Activated B cell treated with CpG ODN at 0.5 μM for 24 hours (primary cell): ENCODE measurements around the gene RNLS. TPM values are rescaled to one million over a fixed set of nuclear protein-coding genes. Genes with fewer than 3 reads are reported as not detected.
A peak's percentile ranks its signal among the peaks of the same experiment; 100 is the strongest.

ENCODE experiments used
- ATAC-seq: fragments of 200-7000 bp; cut with Tn5 transposase; one replicate; pipeline ENCODE4 v1.10.0; 2021; ENCODE audit warnings: low read depth, mild to moderate bottlenecking, moderate library complexity
- CTCF ChIA-PET: fragments of 350-600 bp; sonication (Branson Sonifier 250); formaldehyde crosslinking; loops from one replicate; lab custom pipeline; 2021; ENCODE audit warnings: antibody characterized with exemption; lab: Charles Lee
- POLR2A ChIA-PET: fragments of 350-600 bp; sonication (Branson Sonifier 250); formaldehyde crosslinking; loops from one replicate; lab custom pipeline; 2021; ENCODE audit warnings: antibody characterized with exemption; lab: Charles Lee
- DNase-seq: peaks from one replicate; pipeline ENCODE4 v3.0.0; 2022
- H3K27ac Mint-ChIP-seq: one replicate; pipeline ENCODE4 v1.8.0; 2020; ENCODE audit warnings: mixed read lengths
- H3K27me3 Mint-ChIP-seq: one replicate; pipeline ENCODE4 v1.8.0; 2021; ENCODE audit warnings: mixed read lengths
- H3K36me3 Mint-ChIP-seq: one replicate; pipeline ENCODE4 v1.8.0; 2021; ENCODE audit warnings: low read depth, mixed read lengths
- H3K4me1 Mint-ChIP-seq: one replicate; pipeline ENCODE4 v1.8.0; 2021; ENCODE audit warnings: mixed read lengths
- H3K4me3 Mint-ChIP-seq: one replicate; pipeline ENCODE4 v1.8.0; 2020; ENCODE audit warnings: mild to moderate bottlenecking, mixed read lengths
- H3K9me3 Mint-ChIP-seq: one replicate; pipeline ENCODE4 v1.8.0; 2020; ENCODE audit warnings: mixed read lengths
- CTCF ChIP-seq: fragments of 200-600 bp; IDR thresholded peaks from one replicate; pipeline ENCODE4 v1.8.0; 2022; ENCODE audit warnings: antibody characterized with exemption, mild to moderate bottlenecking
- intact Hi-C: fragments of 100-400 bp; cut with micrococcal nuclease; formaldehyde crosslinking; loops from one replicate; pipeline ENCODE4 v1.15.1; 2024
- total RNA-seq: library from RNA; stranded (reverse); gene quantifications from 2 replicates; pipeline ENCODE4 v1.2.3, GENCODE V29; 2022

RNLS gene
- total RNA-seq, 1 donor from 2014 or later: 5.7 TPM

DNA sequence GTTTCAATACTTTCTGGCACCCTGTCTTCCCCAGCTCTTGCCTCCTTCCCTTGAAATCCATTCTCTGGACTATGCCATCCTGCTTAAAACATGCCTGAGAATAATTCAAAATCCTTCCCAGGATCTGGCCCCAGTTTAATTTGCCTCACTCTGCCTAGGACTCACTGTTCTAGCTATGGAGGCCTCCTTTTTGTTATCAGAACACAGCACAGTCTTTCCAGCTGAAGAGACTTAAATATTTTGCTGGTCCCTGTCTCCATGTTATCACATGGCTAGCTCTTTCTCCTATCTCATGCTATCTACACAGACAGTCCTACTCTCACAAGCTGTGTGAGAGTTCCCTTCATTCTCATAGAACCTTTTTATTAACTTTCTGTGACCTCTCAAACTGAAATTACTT lies 194.8 kb downstream of the RNLS start:
- peaks cover 1% of the 10 kb centered on the region for H3K36me3 Mint-ChIP-seq
- ChIA-PET POLR2A (interaction anchor here (0.5 to 7.8 kb wide), 6 partner anchors 22 to 526 kb away, joined by 3 to 220 read pairs (median 9); partner anchors contain the start of genes KLLN and PTEN), CTCF (interaction anchor here (0.6 to 5.5 kb wide), 28 partner anchors 9 to 537 kb away, joined by 3 to 112 read pairs (median 6); partner anchors contain the start of genes KLLN, PTEN and RNLS)
- H3K9me3 Mint-ChIP-seq: no peaks in the 10 kb centered on the region
- ATAC-seq: no peak
- no peak overlapping the region for H3K4me3 Mint-ChIP-seq
- no peak for TF ChIP-seq CTCF
- intact Hi-C loops: loop anchor here (2.0 to 10.0 kb wide), 7 partner anchors 164 to 1416 kb away; partner anchors contain the start of gene PAPSS2
- H3K27me3 Mint-ChIP-seq: no peaks in the 10 kb centered on the region
- H3K4me1 Mint-ChIP-seq: peaks cover 36% of the 10 kb centered on the region
- no peak for DNase-seq
- no peak overlapping the region for H3K27ac Mint-ChIP-seq

DNA sequence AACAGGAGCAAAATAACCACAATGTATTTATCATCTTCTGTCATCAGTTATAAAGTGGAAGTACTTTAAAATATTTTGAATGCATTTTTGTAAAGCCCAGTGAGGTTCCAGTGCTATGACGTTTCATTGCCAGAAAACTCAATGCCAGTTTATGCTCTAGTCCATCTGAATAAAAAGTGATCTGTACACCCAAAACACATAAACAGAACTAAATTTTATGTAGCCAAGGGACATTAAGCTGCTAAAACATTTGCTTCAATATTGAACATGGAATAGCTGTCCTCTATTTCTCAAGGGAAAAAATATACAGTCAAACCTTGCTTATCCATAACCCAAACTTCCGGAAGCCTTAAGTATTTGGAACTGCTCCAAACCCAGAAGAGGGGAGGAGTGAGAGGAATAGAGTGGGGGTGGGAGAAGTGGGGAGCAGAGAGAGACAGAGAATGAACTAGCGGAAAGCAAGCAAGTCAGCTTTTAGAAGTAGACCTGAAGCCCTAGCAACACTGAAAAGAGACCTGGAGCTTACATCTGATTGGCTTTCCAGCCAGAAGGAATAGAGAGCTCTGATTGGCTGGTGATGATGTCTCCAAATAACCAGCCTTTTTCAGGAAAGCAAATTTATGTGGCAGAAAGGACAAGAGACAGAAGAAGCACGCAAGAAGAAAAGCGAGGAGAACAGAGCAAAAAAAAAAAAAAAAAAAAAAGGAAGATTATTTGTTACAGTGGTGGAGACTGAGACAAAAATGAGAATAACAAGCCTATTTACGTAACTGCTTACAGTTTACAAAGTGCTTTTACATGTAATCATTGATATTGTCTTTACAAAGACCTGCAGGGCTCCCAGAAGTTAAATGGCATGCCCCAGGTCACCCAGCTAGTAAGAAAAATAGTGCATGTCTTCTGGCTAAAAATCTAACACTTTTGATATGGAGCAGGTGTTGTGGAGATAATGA lies 196.0 kb downstream of the RNLS start:
- ATAC-seq (peak; percentile 50), DNase-seq (no peak)
- H3K27ac Mint-ChIP-seq: no peak overlapping the region
- no peak overlapping the region for H3K4me3 Mint-ChIP-seq
- CTCF ChIA-PET: interaction anchor here (1.0 to 5.5 kb wide), 9 partner anchors 70 to 536 kb away, joined by 3 to 112 read pairs (median 5); partner anchors contain the start of genes KLLN and PTEN
- peaks cover 32% of the 10 kb centered on the region for H3K4me1 Mint-ChIP-seq
- no peaks in the 10 kb centered on the region for H3K27me3 Mint-ChIP-seq
- no peaks in the 10 kb centered on the region for H3K9me3 Mint-ChIP-seq
- intact Hi-C loops: loop anchor here (1.0 to 10.0 kb wide), 6 partner anchors 116 to 1415 kb away; partner anchors contain the start of gene PAPSS2
- H3K36me3 Mint-ChIP-seq: peaks cover 2% of the 10 kb centered on the region
- no peak for TF ChIP-seq CTCF
- POLR2A ChIA-PET: interaction anchor here (0.6 to 7.8 kb wide), 22 partner anchors 19 to 1302 kb away, joined by 3 to 220 read pairs (median 6); partner anchors contain the start of genes KLLN and PTEN

GRCh38 chr10:88386204-88386788 lies 196.8 kb downstream of the RNLS start:
- H3K4me1 Mint-ChIP-seq: peaks cover 26% of the 10 kb centered on the region
- no peak for TF ChIP-seq CTCF
- intact Hi-C loops: loop anchor here (1.0 to 10.0 kb wide), 6 partner anchors 115 to 1414 kb away; partner anchors contain the start of gene PAPSS2
- H3K9me3 Mint-ChIP-seq: no peaks in the 10 kb centered on the region
- H3K4me3 Mint-ChIP-seq: no peak overlapping the region
- no peaks in the 10 kb centered on the region for H3K27me3 Mint-ChIP-seq
- DNase-seq (no peak), ATAC-seq (peak; percentile 32)
- no peak overlapping the region for H3K27ac Mint-ChIP-seq
- H3K36me3 Mint-ChIP-seq: peaks cover 2% of the 10 kb centered on the region
- ChIA-PET POLR2A (interaction anchor here (0.5 to 7.8 kb wide), 19 partner anchors 16 to 1301 kb away, joined by 3 to 220 read pairs (median 4); partner anchors contain the start of genes KLLN and PTEN), CTCF (interaction anchor here (0.9 to 5.5 kb wide), 8 partner anchors 70 to 527 kb away, joined by 3 to 112 read pairs (median 4); partner anchors contain the start of genes KLLN and PTEN)

DNA sequence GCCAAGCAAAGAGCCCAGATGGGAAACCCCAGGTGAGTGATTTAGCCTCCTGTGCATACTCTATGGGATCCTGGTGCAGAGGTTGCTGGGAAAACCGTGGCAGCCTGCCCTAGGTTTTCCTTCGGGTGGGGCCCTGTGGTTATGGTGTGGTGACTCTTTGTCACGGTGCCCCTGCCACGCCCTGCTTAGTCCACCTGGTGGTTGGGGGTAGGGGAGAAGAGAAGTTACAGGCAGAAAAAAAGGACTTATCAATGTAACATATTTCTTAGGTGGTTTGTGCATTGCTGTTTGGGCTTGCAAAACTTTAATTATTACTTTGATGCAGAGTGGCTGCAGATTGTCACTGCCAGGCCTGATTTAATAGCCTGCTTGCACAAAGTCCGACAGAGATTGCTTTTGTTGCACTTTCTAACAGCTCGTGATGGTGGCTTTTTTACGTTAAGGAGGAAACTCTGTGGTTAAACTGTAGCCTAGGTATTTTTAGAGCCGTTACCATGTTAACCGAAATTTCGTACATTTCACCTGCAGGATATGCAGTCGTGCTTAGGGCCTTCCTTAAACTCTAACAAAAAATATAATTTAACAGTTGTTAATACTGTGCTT lies 197.4 kb downstream of the RNLS start:
- CTCF ChIA-PET: interaction anchor here (0.6 to 5.5 kb wide), 7 partner anchors 65 to 522 kb away, joined by 3 to 112 read pairs (median 3); partner anchors contain the start of genes KLLN and PTEN
- DNase-seq: peak; percentile 54
- H3K36me3 Mint-ChIP-seq: peaks cover 2% of the 10 kb centered on the region
- ATAC-seq: peak; percentile 74
- H3K27me3 Mint-ChIP-seq: no peaks in the 10 kb centered on the region
- peaks cover 26% of the 10 kb centered on the region for H3K4me1 Mint-ChIP-seq
- H3K27ac Mint-ChIP-seq: no peak overlapping the region
- POLR2A ChIA-PET: interaction anchor here (0.5 to 7.8 kb wide), 17 partner anchors 11 to 523 kb away, joined by 3 to 220 read pairs (median 4); partner anchors contain the start of genes KLLN and PTEN
- intact Hi-C loops: loop anchor here (1.0 to 10.0 kb wide), 8 partner anchors 53 to 1413 kb away; partner anchors contain the start of gene PAPSS2
- no peak overlapping the region for H3K4me3 Mint-ChIP-seq
- no peaks in the 10 kb centered on the region for H3K9me3 Mint-ChIP-seq
- TF ChIP-seq CTCF: no peak
